SU-DHL-6 (cell line): ENCODE data around the gene RUNX1.

Source experiments
- EZH2phosphoT487 ChIP-seq: fragments of 200-600 bp; sonication (generic), shearing (Covaris generic); conservative IDR thresholded peaks from 2 replicates; pipeline ENCODE4 v1.6.1; 2018; ENCODE audit warnings: mild to moderate bottlenecking, antibody characterized with exemption, low read length, moderate library complexity, mixed read lengths
- TF ChIP-seq, protein P1 (sequence below): fragments of 200-600 bp; sonication (generic); IDR thresholded peaks from one replicate; pipeline ENCODE4 v1.5.1; 2017; ENCODE audit warnings: antibody characterized with exemption, mild to moderate bottlenecking, low read length, moderate library complexity; ENCODE audit not compliant: insufficient read depth, poor library complexity, severe bottlenecking

DNA sequence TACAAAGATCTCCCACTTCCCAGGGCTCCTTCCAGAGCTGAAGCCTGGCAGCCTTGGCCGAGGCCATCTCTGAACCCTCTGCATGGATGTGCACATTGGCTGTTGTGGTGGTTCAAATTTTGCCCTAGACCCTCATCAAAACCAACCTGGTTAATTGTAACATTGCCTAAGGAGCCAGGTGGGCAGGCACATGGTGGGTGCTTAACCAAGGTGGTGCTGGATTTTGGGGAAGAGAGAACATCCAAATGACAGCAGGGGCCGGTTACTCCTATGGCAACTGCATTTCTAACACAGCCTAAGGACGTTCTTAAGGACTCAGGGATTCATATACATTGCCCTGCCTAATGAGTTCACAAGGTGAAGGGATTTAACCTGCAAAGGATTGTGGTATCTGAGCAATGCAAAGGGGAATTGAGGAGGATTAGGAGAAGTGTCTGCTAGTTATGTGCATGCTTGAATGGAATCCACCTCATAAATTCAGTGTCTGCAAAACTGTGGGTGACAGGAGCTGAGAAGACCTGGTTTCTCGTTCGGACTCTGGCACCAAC lies 10.3 kb downstream of the RUNX1 start:
- TF ChIP-seq, protein P1, sequence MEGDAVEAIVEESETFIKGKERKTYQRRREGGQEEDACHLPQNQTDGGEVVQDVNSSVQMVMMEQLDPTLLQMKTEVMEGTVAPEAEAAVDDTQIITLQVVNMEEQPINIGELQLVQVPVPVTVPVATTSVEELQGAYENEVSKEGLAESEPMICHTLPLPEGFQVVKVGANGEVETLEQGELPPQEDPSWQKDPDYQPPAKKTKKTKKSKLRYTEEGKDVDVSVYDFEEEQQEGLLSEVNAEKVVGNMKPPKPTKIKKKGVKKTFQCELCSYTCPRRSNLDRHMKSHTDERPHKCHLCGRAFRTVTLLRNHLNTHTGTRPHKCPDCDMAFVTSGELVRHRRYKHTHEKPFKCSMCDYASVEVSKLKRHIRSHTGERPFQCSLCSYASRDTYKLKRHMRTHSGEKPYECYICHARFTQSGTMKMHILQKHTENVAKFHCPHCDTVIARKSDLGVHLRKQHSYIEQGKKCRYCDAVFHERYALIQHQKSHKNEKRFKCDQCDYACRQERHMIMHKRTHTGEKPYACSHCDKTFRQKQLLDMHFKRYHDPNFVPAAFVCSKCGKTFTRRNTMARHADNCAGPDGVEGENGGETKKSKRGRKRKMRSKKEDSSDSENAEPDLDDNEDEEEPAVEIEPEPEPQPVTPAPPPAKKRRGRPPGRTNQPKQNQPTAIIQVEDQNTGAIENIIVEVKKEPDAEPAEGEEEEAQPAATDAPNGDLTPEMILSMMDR: no peak
- TF ChIP-seq EZH2phosphoT487: no peak
